ENCODE data around the gene SORCS2. TPM values are rescaled to one million over a fixed set of nuclear protein-coding genes. Genes with fewer than 3 reads are reported as not detected.

Gene SORCS2
- total and polyA plus RNA-seq, 2 of the 13 experiments (the other 11 are each of a cell fraction or from before 2014, with no cell fraction given): 0.82 to 1.0 TPM

DNA sequence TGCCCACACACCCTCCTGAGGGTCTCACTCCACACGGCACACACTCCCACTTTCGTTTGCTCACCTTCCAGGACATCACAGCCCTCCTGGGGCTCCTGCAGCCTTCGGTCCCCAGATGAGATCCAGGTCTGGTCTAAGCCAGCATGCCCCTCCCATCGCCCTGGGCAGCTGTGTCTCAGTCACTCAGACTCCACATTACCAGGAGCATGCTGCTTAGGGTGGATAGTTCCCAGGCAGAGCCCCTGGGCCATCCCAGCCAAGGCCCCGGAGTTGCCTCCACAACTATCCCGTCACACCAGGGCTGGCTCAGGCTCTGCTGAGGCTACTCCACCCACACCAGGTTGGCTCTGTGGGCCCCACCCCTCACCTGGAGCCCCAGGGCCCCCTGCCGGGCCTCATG, 292.8 kb downstream of the SORCS2 start:
- TF ChIP-seq, protein P1, sequence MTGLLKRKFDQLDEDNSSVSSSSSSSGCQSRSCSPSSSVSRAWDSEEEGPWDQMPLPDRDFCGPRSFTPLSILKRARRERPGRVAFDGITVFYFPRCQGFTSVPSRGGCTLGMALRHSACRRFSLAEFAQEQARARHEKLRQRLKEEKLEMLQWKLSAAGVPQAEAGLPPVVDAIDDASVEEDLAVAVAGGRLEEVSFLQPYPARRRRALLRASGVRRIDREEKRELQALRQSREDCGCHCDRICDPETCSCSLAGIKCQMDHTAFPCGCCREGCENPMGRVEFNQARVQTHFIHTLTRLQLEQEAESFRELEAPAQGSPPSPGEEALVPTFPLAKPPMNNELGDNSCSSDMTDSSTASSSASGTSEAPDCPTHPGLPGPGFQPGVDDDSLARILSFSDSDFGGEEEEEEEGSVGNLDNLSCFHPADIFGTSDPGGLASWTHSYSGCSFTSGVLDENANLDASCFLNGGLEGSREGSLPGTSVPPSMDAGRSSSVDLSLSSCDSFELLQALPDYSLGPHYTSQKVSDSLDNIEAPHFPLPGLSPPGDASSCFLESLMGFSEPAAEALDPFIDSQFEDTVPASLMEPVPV (CRISPR knock-in tag; IDR thresholded peaks at IDR 0.05): no peak
- TF ChIP-seq BRD4 (CRISPR knock-in tag; IDR thresholded peaks at IDR 0.05): no peak
- H3K4me2 ChIP-seq (ENCODE audit: low read depth, low read length): no peak overlapping the region
- ATAC-seq (no peak; the same call in 2 of the 3 replicates), DNase-seq (ENCODE audit: low spot score) (no peak), FAIRE-seq (no peak)
- H3K79me2 ChIP-seq (ENCODE audit: insufficient read depth, low read length): no peaks in the 10 kb centered on the region
- H3K4me1 ChIP-seq (ENCODE audit: insufficient read depth, low read length): no peaks in the 10 kb centered on the region
- H3K36me3 ChIP-seq (replicated peaks in 1 of 2; ENCODE audit: control insufficient read depth in 1 of 2, insufficient read depth in 2 of 2, low read length in 2 of 2): no peaks in the 10 kb centered on the region
- H2AFZ ChIP-seq (ENCODE audit: low read length): no peak overlapping the region
- CTCF ChIA-PET (ENCODE audit: low intra/inter-chr PET ratio, low total read pairs): no interaction called here
- BruUV-seq (replicated peaks): no TSS peak
- H3K27me3 ChIP-seq (ENCODE audit: control insufficient read depth in 1 of 2, insufficient read depth in 2 of 2, low read length in 2 of 2): peaks cover 9 to 75% of the 10 kb centered on the region in 2 experiments
- in situ Hi-C loops (cut with HindIII; ENCODE audit: extremely low pct_ligation_motif_present, low pct_unique_long_range_greater_than_20kb): no loop called here
- no peaks in the 10 kb centered on the region for H3K9me3 ChIP-seq (ENCODE audit: low read length)
- POLR2A ChIA-PET: no interaction called here
- H3K4me3 ChIP-seq (replicated peaks in 1 of 3; ENCODE audit: insufficient read depth in 1 of 3, low read depth in 2 of 3, low read length in 3 of 3): no peak overlapping the region
- H3K27ac ChIP-seq (ENCODE audit: extremely low read length, insufficient read depth, low read length): no peak overlapping the region
- 23% methylated on average over 5 of the region's 7 CpGs for WGBS (ENCODE audit: low lambda C conversion rate)
- no peaks in the 10 kb centered on the region for H4K20me1 ChIP-seq (ENCODE audit: insufficient read depth, low read length)
- intact Hi-C loops (cut with micrococcal nuclease; ENCODE audit: unreplicated experiment): no loop called here
- no peak overlapping the region for H3K9ac ChIP-seq (ENCODE audit: insufficient read depth, low read depth, low read length)

DNA sequence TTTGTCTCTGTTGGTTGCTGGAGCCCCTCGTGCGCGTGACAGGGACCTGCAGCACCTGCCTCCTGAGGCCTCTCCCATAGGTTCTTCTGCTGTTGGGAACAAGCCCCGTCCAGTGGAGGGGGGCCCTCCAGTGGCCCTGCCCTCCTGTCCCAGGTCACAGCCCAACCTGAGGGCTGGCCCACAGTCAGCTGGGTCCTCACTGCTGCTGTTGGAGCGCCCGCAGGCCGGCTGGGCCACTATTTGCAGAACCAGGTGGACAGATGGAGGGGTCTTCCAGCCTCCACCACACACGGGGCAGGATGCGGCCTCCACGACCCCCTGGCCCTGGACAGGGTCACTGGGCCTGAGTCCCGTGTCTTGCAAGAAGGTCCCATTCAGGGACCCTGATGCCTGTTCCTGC, 293.8 kb downstream of the SORCS2 start:
- Histone ChIP-seq H3K36me3 (replicated peaks in 1 of 2; ENCODE audit: control insufficient read depth in 1 of 2, insufficient read depth in 2 of 2, low read length in 2 of 2) (no peaks in the 10 kb centered on the region), H3K9ac (ENCODE audit: insufficient read depth, low read depth, low read length) (no peak overlapping the region), H3K4me3 (replicated peaks in 1 of 3; ENCODE audit: insufficient read depth in 1 of 3, low read depth in 2 of 3, low read length in 3 of 3) (no peak overlapping the region), H3K27ac (ENCODE audit: extremely low read length, insufficient read depth, low read length) (no peak overlapping the region), H3K27me3 (ENCODE audit: control insufficient read depth in 1 of 2, insufficient read depth in 2 of 2, low read length in 2 of 2) (peaks cover 9 to 77% of the 10 kb centered on the region in 2 experiments), H3K4me2 (ENCODE audit: low read depth, low read length) (no peak overlapping the region), H3K4me1 (ENCODE audit: insufficient read depth, low read length) (no peaks in the 10 kb centered on the region), H2AFZ (ENCODE audit: low read length) (no peak overlapping the region), H3K9me3 (ENCODE audit: low read length) (no peaks in the 10 kb centered on the region), H4K20me1 (ENCODE audit: insufficient read depth, low read length) (no peaks in the 10 kb centered on the region), H3K79me2 (ENCODE audit: insufficient read depth, low read length) (no peaks in the 10 kb centered on the region)
- in situ Hi-C loops (cut with HindIII; ENCODE audit: extremely low pct_ligation_motif_present, low pct_unique_long_range_greater_than_20kb) (no loop called here), intact Hi-C loops (cut with micrococcal nuclease; ENCODE audit: unreplicated experiment) (no loop called here)
- DNase-seq (ENCODE audit: low spot score) (no peak), ATAC-seq (no peak), FAIRE-seq (no peak)
- WGBS (ENCODE audit: low lambda C conversion rate): no CpG with 5 or more reads among the region's 11 CpGs
- ChIA-PET CTCF (ENCODE audit: low intra/inter-chr PET ratio, low total read pairs) (no interaction called here), POLR2A (no interaction called here)
- no TSS peak for BruUV-seq (replicated peaks)
- TF ChIP-seq TEF (CRISPR knock-in tag; IDR thresholded peaks at IDR 0.05) (no peak), ZSCAN21 (CRISPR knock-in tag; IDR thresholded peaks at IDR 0.05; ENCODE audit: borderline replicate concordance) (no peak), ZEB1 (IDR thresholded peaks at IDR 0.05; ENCODE audit: insufficient replicate concordance, low read depth) (no peak), DR1 (CRISPR knock-in tag; IDR thresholded peaks at IDR 0.05) (no peak), ZNF790 (CRISPR knock-in tag; IDR thresholded peaks at IDR 0.05; ENCODE audit: borderline replicate concordance) (no peak), HNF4G (IDR thresholded peaks at IDR 0.05; ENCODE audit: borderline replicate concordance, low read depth, low read length) (no peak), HNF4G (CRISPR knock-in tag; IDR thresholded peaks at IDR 0.05; ENCODE audit: borderline replicate concordance, low read depth) (no peak), PATZ1 (CRISPR knock-in tag; IDR thresholded peaks at IDR 0.05) (no peak), SIN3B (IDR thresholded peaks at IDR 0.05; ENCODE audit: low read length) (no peak)
- TF ChIP-seq, protein P2, sequence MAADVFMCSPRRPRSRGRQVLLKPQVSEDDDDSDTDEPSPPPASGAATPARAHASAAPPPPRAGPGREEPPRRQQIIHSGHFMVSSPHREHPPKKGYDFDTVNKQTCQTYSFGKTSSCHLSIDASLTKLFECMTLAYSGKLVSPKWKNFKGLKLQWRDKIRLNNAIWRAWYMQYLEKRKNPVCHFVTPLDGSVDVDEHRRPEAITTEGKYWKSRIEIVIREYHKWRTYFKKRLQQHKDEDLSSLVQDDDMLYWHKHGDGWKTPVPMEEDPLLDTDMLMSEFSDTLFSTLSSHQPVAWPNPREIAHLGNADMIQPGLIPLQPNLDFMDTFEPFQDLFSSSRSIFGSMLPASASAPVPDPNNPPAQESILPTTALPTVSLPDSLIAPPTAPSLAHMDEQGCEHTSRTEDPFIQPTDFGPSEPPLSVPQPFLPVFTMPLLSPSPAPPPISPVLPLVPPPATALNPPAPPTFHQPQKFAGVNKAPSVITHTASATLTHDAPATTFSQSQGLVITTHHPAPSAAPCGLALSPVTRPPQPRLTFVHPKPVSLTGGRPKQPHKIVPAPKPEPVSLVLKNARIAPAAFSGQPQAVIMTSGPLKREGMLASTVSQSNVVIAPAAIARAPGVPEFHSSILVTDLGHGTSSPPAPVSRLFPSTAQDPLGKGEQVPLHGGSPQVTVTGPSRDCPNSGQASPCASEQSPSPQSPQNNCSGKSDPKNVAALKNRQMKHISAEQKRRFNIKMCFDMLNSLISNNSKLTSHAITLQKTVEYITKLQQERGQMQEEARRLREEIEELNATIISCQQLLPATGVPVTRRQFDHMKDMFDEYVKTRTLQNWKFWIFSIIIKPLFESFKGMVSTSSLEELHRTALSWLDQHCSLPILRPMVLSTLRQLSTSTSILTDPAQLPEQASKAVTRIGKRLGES (CRISPR knock-in tag; IDR thresholded peaks at IDR 0.05; ENCODE audit: borderline replicate concordance): no peak
